Stimulated activated CD4-positive, alpha-beta T cell treated with anti-CD3 and anti-CD28 coated beads, Interleukin-15, amount 100 ng/mL, for 48 hours (primary cell): ENCODE data around the gene TTC23.

Experiments
- DNase-seq, 2 donors: peaks; one replicate each; pipeline ENCODE4 v3.0.0-alpha.2; 2020; ENCODE audit warnings: low read depth in 2 of 2

The TTC23 gene

GRCh38 chr15:99137877-99138276, 111.5 kb downstream of the TTC23 start:
- no peak for DNase-seq

- no peak for DNase-seq
Observed at GRCh38 chr15:99137111-99137546, 112.3 kb downstream of the TTC23 start.

GRCh38 chr15:99135194-99135593, 114.2 kb downstream of the TTC23 start:
- no peak for DNase-seq

GRCh38 chr15:99134317-99134821, 115.0 kb downstream of the TTC23 start:
- no peak for DNase-seq

GRCh38 chr15:99132634-99133287, 116.6 kb downstream of the TTC23 start:
- DNase-seq = no peak

DNA sequence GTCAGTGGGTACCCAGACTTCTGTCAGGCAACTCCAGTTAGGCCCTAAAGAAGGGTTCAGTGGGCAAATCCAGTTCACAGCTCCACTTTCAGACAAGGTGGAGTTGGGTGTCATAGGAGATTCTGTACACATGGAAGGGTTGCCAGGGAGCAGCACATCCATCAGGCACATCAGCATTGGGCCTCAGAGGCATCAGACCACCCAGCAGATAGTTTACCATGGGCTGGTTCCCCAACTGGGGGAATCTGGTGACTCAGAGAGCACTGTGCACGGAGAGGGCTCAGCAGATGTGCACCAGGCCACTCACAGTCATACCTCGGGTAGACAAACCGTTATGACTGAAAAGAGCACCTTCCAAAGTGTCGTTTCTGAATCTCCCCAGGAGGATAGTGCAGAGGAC, 117.3 kb downstream of the TTC23 start:
- no peak for DNase-seq

- DNase-seq = no peak
Observed at GRCh38 chr15:99131441-99132023, 117.8 kb downstream of the TTC23 start.

DNA sequence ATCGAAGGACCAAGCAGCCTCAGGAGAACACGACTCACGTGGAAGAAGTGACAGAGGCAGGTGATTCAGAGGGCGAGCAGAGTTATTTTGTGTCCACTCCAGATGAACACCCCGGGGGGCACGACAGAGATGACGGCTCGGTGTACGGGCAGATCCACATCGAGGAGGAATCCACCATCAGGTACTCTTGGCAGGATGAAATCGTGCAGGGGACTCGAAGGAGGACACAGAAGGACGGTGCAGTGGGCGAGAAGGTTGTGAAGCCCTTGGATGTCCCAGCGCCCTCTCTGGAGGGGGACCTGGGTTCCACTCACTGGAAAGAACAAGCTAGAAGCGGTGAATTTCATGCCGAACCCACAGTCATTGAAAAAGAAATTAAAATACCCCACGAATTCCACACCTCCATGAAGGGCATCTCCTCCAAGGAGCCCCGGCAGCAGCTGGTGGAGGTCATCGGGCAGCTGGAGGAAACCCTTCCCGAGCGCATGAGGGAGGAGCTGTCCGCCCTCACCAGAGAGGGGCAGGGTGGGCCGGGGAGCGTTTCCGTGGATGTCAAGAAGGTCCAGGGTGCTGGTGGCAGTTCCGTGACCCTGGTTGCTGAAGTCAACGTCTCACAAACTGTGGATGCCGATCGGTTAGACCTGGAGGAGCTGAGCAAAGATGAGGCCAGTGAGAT, 118.5 kb downstream of the TTC23 start:
- no peak for DNase-seq

DNA sequence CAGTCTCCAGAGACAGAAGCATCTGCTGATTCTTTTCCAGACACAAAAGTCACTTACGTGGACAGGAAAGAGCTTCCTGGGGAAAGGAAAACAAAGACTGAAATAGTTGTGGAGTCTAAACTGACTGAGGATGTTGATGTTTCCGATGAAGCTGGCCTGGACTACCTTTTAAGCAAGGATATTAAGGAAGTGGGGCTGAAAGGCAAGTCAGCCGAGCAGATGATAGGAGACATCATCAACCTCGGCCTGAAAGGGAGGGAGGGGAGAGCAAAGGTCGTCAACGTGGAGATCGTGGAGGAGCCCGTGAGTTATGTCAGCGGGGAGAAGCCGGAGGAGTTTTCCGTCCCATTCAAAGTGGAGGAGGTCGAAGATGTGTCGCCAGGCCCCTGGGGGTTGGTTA, 119.1 kb downstream of the TTC23 start:
- DNase-seq = no peak

DNA sequence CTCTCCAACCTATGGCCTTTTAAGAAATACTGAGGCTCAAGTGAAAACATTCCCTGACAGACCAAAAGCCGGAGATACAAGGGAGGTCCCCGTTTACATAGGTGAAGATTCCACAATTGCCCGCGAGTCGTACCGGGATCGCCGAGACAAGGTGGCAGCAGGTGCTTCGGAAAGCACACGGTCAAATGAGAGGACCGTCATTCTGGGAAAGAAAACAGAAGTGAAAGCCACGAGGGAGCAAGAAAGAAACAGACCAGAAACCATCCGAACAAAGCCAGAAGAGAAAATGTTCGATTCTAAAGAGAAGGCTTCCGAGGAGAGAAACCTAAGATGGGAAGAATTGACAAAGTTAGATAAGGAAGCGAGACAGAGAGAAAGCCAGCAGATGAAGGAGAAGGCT, 119.7 kb downstream of the TTC23 start:
- no peak for DNase-seq

DNA sequence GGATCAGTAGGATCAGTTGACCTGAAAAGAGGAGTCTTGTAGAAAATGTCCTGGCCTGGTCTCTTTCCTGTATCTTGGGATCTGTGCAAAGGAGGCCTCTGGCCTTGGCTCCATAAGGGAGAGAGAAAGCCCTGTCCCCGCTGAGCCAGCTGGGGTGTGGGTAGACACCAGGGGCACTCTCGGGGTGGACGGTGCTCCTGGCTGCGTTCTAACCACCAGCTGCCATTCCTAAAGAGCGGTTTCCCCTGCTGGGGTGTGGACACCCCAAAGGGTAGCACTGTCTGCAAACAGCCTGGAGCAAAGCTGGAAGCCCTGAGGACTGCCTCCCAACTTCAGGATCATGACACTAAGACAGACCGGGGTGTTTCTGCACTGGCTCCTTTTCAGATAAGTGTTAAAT, 121.0 kb downstream of the TTC23 start:
- DNase-seq = no peak

GRCh38 chr15:99127773-99128172, 121.6 kb downstream of the TTC23 start:
- DNase-seq = no peak

- no peak for DNase-seq
Observed at GRCh38 chr15:99126930-99127329, 122.5 kb downstream of the TTC23 start.

DNA sequence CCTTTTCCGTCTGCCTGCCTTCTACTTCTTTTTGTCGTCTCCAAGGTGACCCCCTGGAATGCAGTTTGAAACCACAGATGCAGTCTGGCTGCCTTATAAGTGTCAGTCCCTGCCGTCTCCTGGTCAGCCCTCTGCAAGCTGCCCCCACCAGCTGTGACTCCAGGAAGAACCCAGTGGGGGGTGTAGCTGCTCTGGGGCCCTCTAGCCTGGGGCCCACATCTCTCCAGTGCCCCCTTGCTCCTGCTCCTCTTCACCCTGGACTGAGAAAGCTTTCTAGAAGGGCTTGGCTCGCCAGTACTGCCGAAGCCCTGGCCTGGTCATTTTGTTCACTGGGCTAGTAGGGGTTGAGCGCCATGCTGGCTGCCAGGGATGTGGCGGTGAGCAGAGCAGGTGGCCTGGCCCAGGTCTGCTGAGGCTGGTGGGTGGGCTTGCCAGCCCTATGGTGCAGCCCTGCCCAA, 123.2 kb downstream of the TTC23 start:
- no peak for DNase-seq

- no peak for DNase-seq
Observed at GRCh38 chr15:99125061-99125891, 124.1 kb downstream of the TTC23 start.

- no peak for DNase-seq
Observed at GRCh38 chr15:99124641-99125040, 124.7 kb downstream of the TTC23 start.

- no peak for DNase-seq
Observed at GRCh38 chr15:99123713-99124451, 125.5 kb downstream of the TTC23 start.

DNA sequence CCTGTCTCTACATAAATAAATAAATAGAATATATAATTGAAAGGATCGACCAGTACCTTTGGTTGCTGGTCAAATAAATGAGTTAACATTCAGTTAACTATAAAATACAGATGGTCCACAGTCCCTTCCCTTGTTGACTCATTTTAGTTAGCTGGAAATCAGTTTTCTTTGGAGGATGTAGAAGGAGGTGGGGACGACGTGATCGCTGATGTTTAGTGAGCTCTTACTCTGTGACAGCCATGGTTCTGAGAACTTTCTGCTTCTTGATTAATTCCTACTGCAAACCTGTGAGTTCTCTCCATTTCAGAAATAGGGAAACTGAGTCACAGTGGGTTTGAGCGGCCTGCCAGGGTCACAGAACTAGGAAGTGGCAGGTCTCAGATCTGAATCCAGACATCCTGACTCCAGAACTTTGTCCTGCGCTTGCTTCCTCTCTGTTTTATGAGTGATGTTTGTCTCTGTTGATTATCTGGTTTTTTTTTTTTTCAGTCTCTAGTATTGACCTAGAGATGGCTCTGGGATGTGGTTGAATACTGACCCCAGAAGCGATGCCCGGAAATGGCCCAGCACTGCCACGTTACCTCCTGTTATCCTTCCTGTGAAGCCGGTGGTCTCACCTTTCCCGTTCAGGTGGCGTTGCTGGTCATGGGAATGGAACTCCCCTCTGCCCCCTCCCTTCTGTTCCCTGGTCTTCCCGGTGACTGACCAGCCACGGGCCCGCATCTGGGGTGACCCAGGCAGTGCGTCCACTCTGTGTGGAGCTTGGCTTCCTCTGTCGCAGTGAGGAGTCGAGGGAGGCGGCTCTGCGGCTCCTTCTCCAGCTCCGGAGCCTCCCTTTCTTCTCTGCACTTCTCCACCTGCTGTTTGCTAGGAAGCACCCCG, 126.3 kb downstream of the TTC23 start:
- no peak for DNase-seq

- no peak for DNase-seq
Observed at GRCh38 chr15:99121691-99122410, 127.5 kb downstream of the TTC23 start.

- no peak for DNase-seq
Observed at GRCh38 chr15:99121207-99121606, 128.2 kb downstream of the TTC23 start.
